HUES48 (cell line): ENCODE measurements around the gene GAPDH.
A peak's percentile ranks its signal among the peaks of the same experiment; 100 is the strongest.
"Not testable (repeated sequence)": the region's sequence is repeated elsewhere in the genome, so short reads cannot be mapped to it uniquely, and the experiment has no call there.

ENCODE experiments used
- H3K27ac ChIP-seq: one replicate; pipeline ENCODE4 v1.7.0; 2013; ENCODE audit warnings: low read depth, low read length, inconsistent platforms
- H3K27me3 ChIP-seq: 2 replicates; pipeline ENCODE4 v1.6.1; 2013; ENCODE audit warnings: mild to moderate bottlenecking, low read length; ENCODE audit not compliant: control insufficient read depth, insufficient read depth
- H3K36me3 ChIP-seq: 2 replicates; pipeline ENCODE4 v1.6.1; 2013; ENCODE audit warnings: low read length; ENCODE audit not compliant: control insufficient read depth, insufficient read depth
- H3K4me1 ChIP-seq: 2 replicates; pipeline ENCODE4 v1.6.1; 2013; ENCODE audit warnings: mild to moderate bottlenecking, low read length; ENCODE audit not compliant: control insufficient read depth, insufficient read depth
- H3K4me3 ChIP-seq: 2 replicates; pipeline ENCODE4 v1.5.1; 2013; ENCODE audit warnings: mild to moderate bottlenecking, low read depth, low read length
- H3K9ac ChIP-seq: 2 replicates; pipeline ENCODE4 v1.6.1; 2013; ENCODE audit warnings: mild to moderate bottlenecking, low read depth, low read length, moderate library complexity
- H3K9me3 ChIP-seq: 2 replicates; pipeline ENCODE4 v1.6.1; 2013; ENCODE audit warnings: low read length; ENCODE audit not compliant: control insufficient read depth, insufficient read depth

GAPDH gene

DNA sequence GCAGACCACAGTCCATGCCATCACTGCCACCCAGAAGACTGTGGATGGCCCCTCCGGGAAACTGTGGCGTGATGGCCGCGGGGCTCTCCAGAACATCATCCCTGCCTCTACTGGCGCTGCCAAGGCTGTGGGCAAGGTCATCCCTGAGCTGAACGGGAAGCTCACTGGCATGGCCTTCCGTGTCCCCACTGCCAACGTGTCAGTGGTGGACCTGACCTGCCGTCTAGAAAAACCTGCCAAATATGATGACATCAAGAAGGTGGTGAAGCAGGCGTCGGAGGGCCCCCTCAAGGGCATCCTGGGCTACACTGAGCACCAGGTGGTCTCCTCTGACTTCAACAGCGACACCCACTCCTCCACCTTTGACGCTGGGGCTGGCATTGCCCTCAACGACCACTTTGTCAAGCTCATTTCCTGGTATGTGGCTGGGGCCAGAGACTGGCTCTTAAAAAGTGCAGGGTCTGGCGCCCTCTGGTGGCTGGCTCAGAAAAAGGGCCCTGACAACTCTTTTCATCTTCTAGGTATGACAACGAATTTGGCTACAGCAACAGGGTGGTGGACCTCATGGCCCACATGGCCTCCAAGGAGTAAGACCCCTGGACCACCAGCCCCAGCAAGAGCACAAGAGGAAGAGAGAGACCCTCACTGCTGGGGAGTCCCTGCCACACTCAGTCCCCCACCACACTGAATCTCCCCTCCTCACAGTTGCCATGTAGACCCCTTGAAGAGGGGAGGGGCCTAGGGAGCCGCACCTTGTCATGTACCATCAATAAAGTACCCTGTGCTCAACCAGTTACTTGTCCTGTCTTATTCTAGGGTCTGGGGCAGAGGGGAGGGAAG, 3.5 kb downstream of the GAPDH start:
- H3K9me3 ChIP-seq, H3K9ac ChIP-seq, H3K27me3 ChIP-seq: not testable (repeated sequence)
- Histone ChIP-seq H3K4me3 (0 out of 2 replicates have a peak overlapping the region, but pooled peaks have one; percentile 82), H3K36me3 (peaks cover 46% of the 10 kb centered on the region), H3K27ac (peak overlapping the region; percentile 98), H3K4me1 (peaks cover 15% of the 10 kb centered on the region)

DNA sequence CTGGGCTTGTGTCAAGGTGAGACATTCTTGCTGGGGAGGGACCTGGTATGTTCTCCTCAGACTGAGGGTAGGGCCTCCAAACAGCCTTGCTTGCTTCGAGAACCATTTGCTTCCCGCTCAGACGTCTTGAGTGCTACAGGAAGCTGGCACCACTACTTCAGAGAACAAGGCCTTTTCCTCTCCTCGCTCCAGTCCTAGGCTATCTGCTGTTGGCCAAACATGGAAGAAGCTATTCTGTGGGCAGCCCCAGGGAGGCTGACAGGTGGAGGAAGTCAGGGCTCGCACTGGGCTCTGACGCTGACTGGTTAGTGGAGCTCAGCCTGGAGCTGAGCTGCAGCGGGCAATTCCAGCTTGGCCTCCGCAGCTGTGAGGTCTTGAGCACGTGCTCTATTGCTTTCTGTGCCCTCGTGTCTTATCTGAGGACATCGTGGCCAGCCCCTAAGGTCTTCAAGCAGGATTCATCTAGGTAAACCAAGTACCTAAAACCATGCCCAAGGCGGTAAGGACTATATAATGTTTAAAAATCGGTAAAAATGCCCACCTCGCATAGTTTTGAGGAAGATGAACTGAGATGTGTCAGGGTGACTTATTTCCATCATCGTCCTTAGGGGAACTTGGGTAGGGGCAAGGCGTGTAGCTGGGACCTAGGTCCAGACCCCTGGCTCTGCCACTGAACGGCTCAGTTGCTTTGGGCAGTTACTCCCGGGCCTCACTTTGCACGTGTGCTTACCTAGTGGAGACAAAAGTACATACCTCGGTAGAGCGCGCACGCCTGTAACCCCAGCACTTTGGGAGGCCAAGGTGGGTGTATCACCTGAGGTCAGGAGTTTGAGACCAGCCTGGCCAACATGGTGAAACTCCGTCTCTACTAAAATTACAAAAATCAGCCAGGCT, 4.3 kb downstream of the GAPDH start:
- H3K27me3 ChIP-seq: no peaks in the 10 kb centered on the region
- peaks cover 14% of the 10 kb centered on the region for H3K4me1 ChIP-seq
- no peaks in the 10 kb centered on the region for H3K9me3 ChIP-seq
- no peak overlapping the region for H3K4me3 ChIP-seq
- peak overlapping the region; percentile 98 for H3K27ac ChIP-seq
- no peak overlapping the region for H3K9ac ChIP-seq
- peaks cover 49% of the 10 kb centered on the region for H3K36me3 ChIP-seq

DNA sequence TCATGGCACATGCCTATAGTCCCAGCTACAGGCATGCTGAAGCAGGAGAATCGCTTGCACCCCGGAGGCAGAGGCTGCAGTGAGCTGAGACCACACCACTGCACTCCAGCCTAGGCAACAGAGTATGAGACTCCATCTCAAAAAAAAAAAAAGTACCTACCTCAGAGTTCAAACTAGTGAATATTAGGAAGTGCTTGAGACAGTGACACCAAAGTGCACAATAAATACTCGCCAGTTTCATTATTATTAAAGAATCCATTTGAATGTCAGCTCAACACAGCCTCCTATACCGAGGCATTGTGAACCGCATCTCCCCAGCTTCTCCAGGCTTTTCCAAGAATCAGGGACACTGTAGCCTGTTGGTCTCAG, 5.0 kb downstream of the GAPDH start:
- Histone ChIP-seq H3K9me3 (no peaks in the 10 kb centered on the region), H3K4me1 (peaks cover 14% of the 10 kb centered on the region), H3K27me3 (no peaks in the 10 kb centered on the region), H3K4me3 (no peak overlapping the region), H3K36me3 (peaks cover 51% of the 10 kb centered on the region), H3K9ac (no peak overlapping the region), H3K27ac (peak overlapping the region; percentile 77)

DNA sequence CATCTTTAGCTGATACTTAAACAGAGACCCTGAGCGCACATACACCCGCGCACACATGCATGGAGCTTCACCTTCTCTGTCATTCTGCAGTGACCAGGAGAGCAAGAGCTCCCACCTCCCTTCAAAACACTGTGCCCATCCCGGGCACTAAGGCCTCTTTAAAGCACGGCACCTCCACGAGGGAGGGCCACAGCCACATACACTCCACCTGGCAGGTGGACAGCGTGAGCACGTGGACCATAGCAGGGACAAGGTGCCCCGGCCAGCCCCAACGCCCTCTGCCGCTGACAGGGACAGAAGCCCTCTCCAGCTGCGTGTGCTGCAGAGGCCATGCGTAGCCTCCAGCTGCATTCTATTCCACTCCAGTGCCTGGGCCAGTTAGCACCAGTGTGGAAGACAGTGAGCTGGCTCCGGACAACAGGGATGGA, 5.4 kb downstream of the GAPDH start:
- Histone ChIP-seq H3K4me1 (peaks cover 14% of the 10 kb centered on the region), H3K36me3 (peaks cover 54% of the 10 kb centered on the region), H3K9ac (no peak overlapping the region), H3K9me3 (no peaks in the 10 kb centered on the region), H3K4me3 (no peak overlapping the region), H3K27me3 (no peaks in the 10 kb centered on the region), H3K27ac (peak overlapping the region; percentile 77)

DNA sequence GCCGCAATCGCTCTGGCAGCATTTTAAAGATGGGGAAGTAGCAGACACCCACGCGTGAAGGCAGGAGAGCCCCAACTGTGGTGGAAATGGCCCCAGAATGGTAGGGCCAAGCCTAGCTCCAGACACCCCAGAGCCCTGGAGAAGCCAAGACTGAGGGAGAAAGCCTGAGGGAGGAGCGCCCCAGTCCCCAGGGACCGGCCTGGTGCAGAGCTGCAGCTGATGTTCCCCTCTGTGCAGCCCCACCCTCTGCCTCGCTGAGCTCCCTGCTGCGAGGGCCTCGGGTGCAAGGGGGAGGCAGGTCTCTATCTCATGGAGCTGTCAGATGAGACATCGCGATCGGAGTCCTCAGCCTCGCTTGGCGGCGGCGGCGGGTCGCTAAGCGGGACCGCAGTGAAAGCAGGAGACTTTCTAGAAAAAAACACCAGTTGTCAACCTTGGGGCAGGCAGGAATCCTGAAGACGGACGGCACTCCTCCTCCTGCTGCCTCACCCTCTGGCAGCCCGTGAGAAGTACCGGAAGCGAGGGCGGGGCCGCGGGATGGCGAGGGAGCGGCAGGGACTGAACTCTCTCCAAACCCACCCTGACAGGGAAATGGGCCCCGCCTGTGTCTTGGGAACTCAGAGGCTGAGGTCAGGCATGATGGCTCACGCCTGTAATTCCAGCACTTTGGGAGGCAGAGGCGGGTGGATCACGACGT, 6.0 kb downstream of the GAPDH start:
- Histone ChIP-seq H3K27ac (peak overlapping the region; percentile 77), H3K4me3 (peak overlapping the region; percentile 27; the same call in 1 of the 2 replicates)

DNA sequence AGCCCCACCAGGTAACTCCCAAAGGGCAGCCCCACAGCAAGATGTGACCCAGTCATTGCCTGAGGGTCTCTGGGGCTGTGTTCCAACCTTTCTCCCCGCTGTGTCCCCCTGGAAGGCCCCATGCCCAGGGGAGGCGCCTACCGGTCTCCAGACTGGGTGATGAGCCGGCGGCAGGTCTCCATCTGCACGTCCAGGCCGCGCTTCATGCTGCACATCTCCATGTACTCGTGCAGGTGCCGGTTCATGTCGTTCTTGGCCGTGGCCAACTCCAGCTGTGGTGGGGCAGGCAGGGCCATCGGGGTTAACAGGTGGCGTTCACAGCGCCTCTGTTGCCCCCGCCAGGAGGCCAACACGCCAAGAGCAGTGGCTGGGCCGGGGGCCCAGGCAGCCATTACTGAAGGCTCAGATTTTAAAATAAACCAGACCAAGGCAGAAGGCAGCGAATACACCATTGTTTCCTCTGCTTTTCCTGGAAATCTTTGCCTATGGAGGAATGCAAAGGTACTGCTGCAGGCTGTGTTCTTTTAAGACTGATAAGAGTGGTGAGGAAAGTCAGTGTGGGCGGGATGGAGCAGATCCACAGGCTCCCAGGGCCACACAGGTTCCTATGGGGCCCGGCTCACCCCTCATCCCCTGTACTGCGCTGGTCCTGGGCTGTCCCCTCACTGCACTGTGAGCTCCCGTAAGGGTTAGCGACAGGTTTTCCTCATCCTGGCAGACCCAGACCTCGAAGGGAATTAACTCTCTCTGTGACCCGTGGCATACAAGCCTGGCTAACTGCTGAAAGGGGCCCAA, 7.3 kb downstream of the GAPDH start:
- no peaks in the 10 kb centered on the region for H3K9me3 ChIP-seq
- no peak overlapping the region for H3K9ac ChIP-seq
- H3K27ac ChIP-seq: peak overlapping the region; percentile 77
- no peaks in the 10 kb centered on the region for H3K27me3 ChIP-seq
- peaks cover 14% of the 10 kb centered on the region for H3K4me1 ChIP-seq
- H3K36me3 ChIP-seq: peaks cover 48% of the 10 kb centered on the region
- no peak overlapping the region for H3K4me3 ChIP-seq

More for the DNA sequence above, 6.0 kb downstream of the GAPDH start:
- Histone ChIP-seq H3K9ac (no peak overlapping the region), H3K27me3 (no peaks in the 10 kb centered on the region), H3K4me1 (peaks cover 14% of the 10 kb centered on the region), H3K36me3 (peaks cover 52% of the 10 kb centered on the region), H3K9me3 (no peaks in the 10 kb centered on the region)

DNA sequence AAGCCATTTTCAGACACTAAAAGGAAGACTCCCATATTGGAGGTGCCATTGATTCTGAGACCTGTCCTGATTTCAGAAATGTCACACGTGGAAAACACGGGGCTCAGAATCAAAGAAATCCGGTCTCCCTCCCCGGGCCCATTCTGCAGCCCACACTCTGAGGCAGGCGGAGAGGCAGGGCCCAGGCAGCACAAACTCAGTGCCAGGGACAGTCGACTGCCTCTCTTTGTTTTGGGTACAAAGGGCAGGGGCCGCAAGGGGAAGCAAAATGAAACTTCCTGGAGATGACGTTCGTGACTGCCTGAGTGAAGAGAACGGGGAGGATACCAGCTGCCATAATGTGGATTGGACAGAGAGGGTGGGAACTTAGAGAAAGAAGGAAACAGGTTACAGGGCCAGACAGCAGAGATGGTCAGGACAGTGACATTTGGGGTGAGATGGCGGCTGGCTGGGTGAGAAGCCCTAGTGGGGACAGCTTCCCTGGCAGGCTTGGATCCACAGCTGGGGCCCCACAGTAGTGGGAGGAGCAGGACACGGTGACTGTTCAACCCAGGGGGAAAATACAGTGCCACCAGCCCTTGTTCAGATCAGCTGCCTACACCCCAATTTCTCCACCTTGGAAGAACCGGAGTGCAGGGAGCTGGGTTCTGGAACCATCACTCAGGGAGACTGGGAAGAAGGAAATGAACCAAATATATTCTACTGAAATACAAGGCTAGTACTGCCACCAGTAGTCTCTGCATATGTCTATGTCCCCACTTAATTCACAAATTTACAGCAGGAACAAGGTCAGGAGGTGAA, 8.1 kb downstream of the GAPDH start:
- Histone ChIP-seq H3K9me3 (no peaks in the 10 kb centered on the region), H3K4me3 (no peak overlapping the region), H3K9ac (no peak overlapping the region), H3K27ac (no peak overlapping the region), H3K36me3 (peaks cover 48% of the 10 kb centered on the region), H3K4me1 (peaks cover 14% of the 10 kb centered on the region), H3K27me3 (no peaks in the 10 kb centered on the region)

DNA sequence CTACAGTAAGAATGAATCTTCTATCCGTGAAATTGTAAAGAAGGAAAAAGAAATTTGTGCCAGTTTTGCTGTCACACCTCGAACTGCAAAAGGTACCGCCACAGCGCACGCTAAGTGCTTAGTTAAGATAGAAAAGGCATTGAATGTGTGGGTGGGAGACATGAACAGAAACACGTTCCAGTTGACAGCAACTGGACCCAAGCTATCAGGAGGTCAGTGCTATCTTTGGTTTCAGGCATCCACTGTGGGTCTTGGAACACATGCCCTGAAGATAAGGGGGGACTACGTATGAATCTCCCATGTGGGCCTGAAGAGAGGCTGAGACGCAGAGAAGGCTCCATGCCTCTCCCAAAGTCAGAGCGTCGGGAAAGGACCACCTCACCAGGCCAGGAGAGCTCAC, 11.7 kb downstream of the GAPDH start:
- Histone ChIP-seq H3K36me3 (peaks cover 52% of the 10 kb centered on the region), H3K27ac (no peak overlapping the region), H3K27me3 (no peaks in the 10 kb centered on the region), H3K4me1 (peaks cover 1% of the 10 kb centered on the region), H3K9me3 (no peaks in the 10 kb centered on the region), H3K9ac (no peak overlapping the region), H3K4me3 (no peak overlapping the region)

DNA sequence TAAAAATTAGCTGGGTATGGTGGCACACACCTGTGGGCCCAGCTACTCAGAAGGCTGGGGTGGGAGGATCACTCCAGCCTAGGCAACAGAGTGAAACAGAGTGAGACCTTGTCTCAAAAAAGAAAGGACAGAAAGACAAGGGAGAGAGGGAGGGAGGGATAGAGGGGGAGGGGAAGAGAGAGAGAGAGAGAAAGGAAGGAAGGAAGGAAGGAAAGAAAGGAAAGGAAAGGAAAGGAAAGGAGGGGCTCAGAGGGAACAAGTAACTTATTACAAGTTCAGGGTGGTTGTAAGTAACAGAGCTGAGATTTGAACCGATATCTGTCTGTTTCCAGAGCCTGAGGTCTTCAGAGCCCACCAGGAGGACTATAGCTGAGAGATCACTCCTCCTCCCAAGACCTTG, 13.2 kb downstream of the GAPDH start:
- H3K4me1 ChIP-seq: peaks cover 8% of the 10 kb centered on the region; the same call in 1 of the 2 replicates
- no peaks in the 10 kb centered on the region for H3K27me3 ChIP-seq
- H3K27ac ChIP-seq: no peak overlapping the region
- peaks cover 55% of the 10 kb centered on the region for H3K36me3 ChIP-seq
- no peak overlapping the region for H3K4me3 ChIP-seq
- no peaks in the 10 kb centered on the region for H3K9me3 ChIP-seq
- H3K9ac ChIP-seq: no peak overlapping the region
